H1 (cell line): ENCODE results near the gene OR6K2. TPM values are rescaled to one million over a fixed set of nuclear protein-coding genes. Genes with fewer than 3 reads are reported as not detected.

Experiments used
- CEBPB ChIP-seq: IDR thresholded peaks from 2 replicates; pipeline ENCODE4 v1.6.1; 2012; ENCODE audit warnings: low read depth, low read length
- CHD1 ChIP-seq: IDR thresholded peaks from 2 replicates; pipeline ENCODE4 v1.6.1; 2012; ENCODE audit warnings: low read depth, low read length, improper control_type of control experiment
- CREB1 ChIP-seq: IDR thresholded peaks from 2 replicates; pipeline ENCODE4 v1.6.1; 2012; ENCODE audit warnings: inconsistent platforms
- PHF8 ChIP-seq: fragments of 200-600 bp; sonication (generic); conservative IDR thresholded peaks from 2 replicates; pipeline ENCODE4 v1.7.1; 2012; ENCODE audit warnings: low read depth, mild to moderate bottlenecking, inconsistent platforms, low read length, moderate library complexity
- RBBP5 ChIP-seq: IDR thresholded peaks from 2 replicates; pipeline ENCODE4 v1.7.1; 2012; ENCODE audit warnings: low read depth, mild to moderate bottlenecking, inconsistent platforms, low read length, moderate library complexity, borderline replicate concordance
- SAP30 ChIP-seq: fragments of 300-600 bp; sonication (generic); IDR thresholded peaks from 2 replicates; pipeline ENCODE4 v1.7.1; 2012; ENCODE audit warnings: low read length, moderate library complexity, mild to moderate bottlenecking, inconsistent platforms; ENCODE audit not compliant: insufficient read depth, insufficient replicate concordance
- SUZ12 ChIP-seq: fragments of 200-600 bp; sonication (generic); IDR thresholded peaks from 2 replicates; pipeline ENCODE4 v1.6.1; 2012; ENCODE audit warnings: mild to moderate bottlenecking, inconsistent platforms, low read length, moderate library complexity, mixed read lengths
- TBP ChIP-seq: IDR thresholded peaks from 2 replicates; pipeline ENCODE4 v1.6.1; 2011; ENCODE audit warnings: low read depth, low read length, improper control_type of control experiment
- polyA plus RNA-seq, 7 experiments: library from polyadenylated mRNA; depleted of rRNA in 3 of 7; stranded (reverse) in 5 of 7; unstranded in 2 of 7; fragments of >200 nt in 5 of 7; fragments of 200-250 nt in 2 of 7; gene quantifications; 1 replicate in 5 of 7; 2 replicates in 1 of 7; 4 replicates in 1 of 7; pipeline versions ENCODE4 v1.2.1 to v1.2.3, GENCODE V29; 2011 to 2013; ENCODE audit warnings: missing spikeins in 2 of 7, mixed read lengths in 2 of 7
- total RNA-seq: library from RNA; stranded (reverse); fragmentation: NEBNext Ultra II Directional; extraction: Animal tissue kit (Norgen Biotek cat#: 25700); gene quantifications from 2 replicates; pipeline ENCODE4 v1.2.1, GENCODE V29; 2021
- TF ChIP-seq, protein P1 (sequence below): fragments of 300-600 bp; sonication (generic); IDR thresholded peaks from 2 replicates; pipeline ENCODE4 v1.7.1; 2012; ENCODE audit warnings: low read length, moderate library complexity, mild to moderate bottlenecking, inconsistent platforms; ENCODE audit not compliant: insufficient replicate concordance
- TF ChIP-seq, protein P2 (sequence below): IDR thresholded peaks from 2 replicates; pipeline ENCODE4 v1.6.1; 2012; ENCODE audit warnings: inconsistent platforms

Gene OR6K2
- total and polyA plus RNA-seq, 2 of the 8 experiments (the other 6 are each of a cell fraction or from before 2014, with no cell fraction given), result not detected

DNA sequence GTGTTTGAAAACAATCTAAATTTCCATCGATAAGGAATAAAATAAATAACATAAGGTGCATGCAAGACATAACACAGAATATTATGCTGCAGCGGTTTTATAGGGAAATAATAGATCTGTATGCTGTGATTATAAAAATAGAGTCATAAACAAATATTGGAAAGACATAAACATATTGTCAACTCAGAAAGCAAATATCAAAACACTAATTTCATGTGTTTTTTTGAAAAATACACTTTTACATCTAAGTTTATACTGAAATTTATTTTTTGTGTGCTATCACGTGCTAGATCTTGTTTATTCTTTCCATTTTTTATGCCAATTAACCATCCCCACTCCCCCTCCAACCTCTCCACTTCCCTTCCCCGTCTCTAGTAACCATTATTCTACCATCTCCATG lies 10.6 kb upstream of the OR6K2 start (continued):
- TF ChIP-seq, protein P1, sequence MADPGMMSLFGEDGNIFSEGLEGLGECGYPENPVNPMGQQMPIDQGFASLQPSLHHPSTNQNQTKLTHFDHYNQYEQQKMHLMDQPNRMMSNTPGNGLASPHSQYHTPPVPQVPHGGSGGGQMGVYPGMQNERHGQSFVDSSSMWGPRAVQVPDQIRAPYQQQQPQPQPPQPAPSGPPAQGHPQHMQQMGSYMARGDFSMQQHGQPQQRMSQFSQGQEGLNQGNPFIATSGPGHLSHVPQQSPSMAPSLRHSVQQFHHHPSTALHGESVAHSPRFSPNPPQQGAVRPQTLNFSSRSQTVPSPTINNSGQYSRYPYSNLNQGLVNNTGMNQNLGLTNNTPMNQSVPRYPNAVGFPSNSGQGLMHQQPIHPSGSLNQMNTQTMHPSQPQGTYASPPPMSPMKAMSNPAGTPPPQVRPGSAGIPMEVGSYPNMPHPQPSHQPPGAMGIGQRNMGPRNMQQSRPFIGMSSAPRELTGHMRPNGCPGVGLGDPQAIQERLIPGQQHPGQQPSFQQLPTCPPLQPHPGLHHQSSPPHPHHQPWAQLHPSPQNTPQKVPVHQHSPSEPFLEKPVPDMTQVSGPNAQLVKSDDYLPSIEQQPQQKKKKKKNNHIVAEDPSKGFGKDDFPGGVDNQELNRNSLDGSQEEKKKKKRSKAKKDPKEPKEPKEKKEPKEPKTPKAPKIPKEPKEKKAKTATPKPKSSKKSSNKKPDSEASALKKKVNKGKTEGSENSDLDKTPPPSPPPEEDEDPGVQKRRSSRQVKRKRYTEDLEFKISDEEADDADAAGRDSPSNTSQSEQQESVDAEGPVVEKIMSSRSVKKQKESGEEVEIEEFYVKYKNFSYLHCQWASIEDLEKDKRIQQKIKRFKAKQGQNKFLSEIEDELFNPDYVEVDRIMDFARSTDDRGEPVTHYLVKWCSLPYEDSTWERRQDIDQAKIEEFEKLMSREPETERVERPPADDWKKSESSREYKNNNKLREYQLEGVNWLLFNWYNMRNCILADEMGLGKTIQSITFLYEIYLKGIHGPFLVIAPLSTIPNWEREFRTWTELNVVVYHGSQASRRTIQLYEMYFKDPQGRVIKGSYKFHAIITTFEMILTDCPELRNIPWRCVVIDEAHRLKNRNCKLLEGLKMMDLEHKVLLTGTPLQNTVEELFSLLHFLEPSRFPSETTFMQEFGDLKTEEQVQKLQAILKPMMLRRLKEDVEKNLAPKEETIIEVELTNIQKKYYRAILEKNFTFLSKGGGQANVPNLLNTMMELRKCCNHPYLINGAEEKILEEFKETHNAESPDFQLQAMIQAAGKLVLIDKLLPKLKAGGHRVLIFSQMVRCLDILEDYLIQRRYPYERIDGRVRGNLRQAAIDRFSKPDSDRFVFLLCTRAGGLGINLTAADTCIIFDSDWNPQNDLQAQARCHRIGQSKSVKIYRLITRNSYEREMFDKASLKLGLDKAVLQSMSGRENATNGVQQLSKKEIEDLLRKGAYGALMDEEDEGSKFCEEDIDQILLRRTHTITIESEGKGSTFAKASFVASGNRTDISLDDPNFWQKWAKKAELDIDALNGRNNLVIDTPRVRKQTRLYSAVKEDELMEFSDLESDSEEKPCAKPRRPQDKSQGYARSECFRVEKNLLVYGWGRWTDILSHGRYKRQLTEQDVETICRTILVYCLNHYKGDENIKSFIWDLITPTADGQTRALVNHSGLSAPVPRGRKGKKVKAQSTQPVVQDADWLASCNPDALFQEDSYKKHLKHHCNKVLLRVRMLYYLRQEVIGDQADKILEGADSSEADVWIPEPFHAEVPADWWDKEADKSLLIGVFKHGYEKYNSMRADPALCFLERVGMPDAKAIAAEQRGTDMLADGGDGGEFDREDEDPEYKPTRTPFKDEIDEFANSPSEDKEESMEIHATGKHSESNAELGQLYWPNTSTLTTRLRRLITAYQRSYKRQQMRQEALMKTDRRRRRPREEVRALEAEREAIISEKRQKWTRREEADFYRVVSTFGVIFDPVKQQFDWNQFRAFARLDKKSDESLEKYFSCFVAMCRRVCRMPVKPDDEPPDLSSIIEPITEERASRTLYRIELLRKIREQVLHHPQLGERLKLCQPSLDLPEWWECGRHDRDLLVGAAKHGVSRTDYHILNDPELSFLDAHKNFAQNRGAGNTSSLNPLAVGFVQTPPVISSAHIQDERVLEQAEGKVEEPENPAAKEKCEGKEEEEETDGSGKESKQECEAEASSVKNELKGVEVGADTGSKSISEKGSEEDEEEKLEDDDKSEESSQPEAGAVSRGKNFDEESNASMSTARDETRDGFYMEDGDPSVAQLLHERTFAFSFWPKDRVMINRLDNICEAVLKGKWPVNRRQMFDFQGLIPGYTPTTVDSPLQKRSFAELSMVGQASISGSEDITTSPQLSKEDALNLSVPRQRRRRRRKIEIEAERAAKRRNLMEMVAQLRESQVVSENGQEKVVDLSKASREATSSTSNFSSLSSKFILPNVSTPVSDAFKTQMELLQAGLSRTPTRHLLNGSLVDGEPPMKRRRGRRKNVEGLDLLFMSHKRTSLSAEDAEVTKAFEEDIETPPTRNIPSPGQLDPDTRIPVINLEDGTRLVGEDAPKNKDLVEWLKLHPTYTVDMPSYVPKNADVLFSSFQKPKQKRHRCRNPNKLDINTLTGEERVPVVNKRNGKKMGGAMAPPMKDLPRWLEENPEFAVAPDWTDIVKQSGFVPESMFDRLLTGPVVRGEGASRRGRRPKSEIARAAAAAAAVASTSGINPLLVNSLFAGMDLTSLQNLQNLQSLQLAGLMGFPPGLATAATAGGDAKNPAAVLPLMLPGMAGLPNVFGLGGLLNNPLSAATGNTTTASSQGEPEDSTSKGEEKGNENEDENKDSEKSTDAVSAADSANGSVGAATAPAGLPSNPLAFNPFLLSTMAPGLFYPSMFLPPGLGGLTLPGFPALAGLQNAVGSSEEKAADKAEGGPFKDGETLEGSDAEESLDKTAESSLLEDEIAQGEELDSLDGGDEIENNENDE, result no peak
- TF ChIP-seq TBP (no peak), CHD1 (no peak), RBBP5 (no peak), SAP30 (no peak), CEBPB (no peak), CREB1 (no peak), SUZ12 (no peak), PHF8 (no peak)
- TF ChIP-seq, protein P2, sequence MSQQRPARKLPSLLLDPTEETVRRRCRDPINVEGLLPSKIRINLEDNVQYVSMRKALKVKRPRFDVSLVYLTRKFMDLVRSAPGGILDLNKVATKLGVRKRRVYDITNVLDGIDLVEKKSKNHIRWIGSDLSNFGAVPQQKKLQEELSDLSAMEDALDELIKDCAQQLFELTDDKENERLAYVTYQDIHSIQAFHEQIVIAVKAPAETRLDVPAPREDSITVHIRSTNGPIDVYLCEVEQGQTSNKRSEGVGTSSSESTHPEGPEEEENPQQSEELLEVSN, result no peak
